DND-41 (cell line): Measurements from ENCODE around the gene TYRP1.

Source experiments
- CTCF ChIP-seq: IDR thresholded peaks from 2 replicates; pipeline ENCODE4 v1.5.1; 2012; ENCODE audit warnings: borderline replicate concordance, low read length, moderate library complexity, mild to moderate bottlenecking; ENCODE audit not compliant: poor library complexity, severe bottlenecking; ENCODE audit errors: extremely low read depth
- EZH2 ChIP-seq: IDR thresholded peaks from 3 replicates; pipeline ENCODE4 v1.6.1; 2012; ENCODE audit warnings: borderline replicate concordance, low read depth, mild to moderate bottlenecking, moderate library complexity, low read length, inconsistent platforms; ENCODE audit not compliant: severe bottlenecking

- TF ChIP-seq CTCF (no peak), EZH2 (no peak)
Observed at GRCh38 chr9:12705738-12706391, 12.7 kb downstream of the TYRP1 start.
